ENCODE results near the gene GALNTL6.

DNA sequence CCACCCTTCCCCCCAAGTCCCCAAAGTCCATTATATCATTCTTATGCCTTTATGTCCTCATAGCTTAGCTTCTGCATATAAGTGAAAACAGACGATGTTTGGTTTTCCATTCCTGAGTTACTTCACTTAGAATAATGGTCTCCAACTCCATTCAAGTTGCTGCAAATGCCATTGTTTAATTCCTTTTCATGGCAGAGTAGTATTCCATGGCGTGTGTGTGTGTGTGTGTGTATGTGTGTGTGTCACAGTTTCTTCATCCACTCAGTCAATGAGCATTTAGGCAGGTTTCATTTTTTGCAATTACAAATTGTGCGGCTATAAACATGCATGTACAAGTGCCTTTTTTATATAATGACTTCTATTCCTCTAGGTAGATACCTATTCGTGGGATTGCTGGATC, 1248.0 kb downstream of the GALNTL6 start:
- TF ChIP-seq ZNF274 (IDR thresholded peaks at IDR 0.05; ENCODE audit: low read depth, low read length): no peak
- no peak for TF ChIP-seq YY1 (IDR thresholded peaks at IDR 0.05; ENCODE audit: insufficient read depth, insufficient read length)
- no peak for TF ChIP-seq SUZ12 (IDR thresholded peaks at IDR 0.05; ENCODE audit: extremely low read depth, insufficient read depth, insufficient read length)
